Endothelial cell of umbilical vein (primary cell): ENCODE results near the gene DAPK2. TPM values are rescaled to one million over a fixed set of nuclear protein-coding genes. Genes with fewer than 3 reads are reported as not detected.

ENCODE experiments used
- BruUV-seq: library from RNA; stranded (reverse); fragments of 400-500 nt; replicated peaks from 2 replicates; lab custom pipeline; 2021; lab: Mats Ljungman, UMichigan
- CTCF ChIA-PET: fragments of 300-600, 350-600 bp; sonication (Branson Sonifier 250); formaldehyde crosslinking; loops from one replicate; lab custom pipeline; 2021; ENCODE audit warnings: antibody characterized with exemption, inconsistent platforms; lab: Charles Lee
- POLR2A ChIA-PET: fragments of 300-600, 350-600 bp; sonication (Branson Sonifier 250); formaldehyde crosslinking; loops from one replicate; lab custom pipeline; 2021; ENCODE audit warnings: antibody characterized with exemption, inconsistent platforms; lab: Charles Lee
- DNase-seq: peaks from one replicate; pipeline ENCODE4 v3.0.0-alpha.2; 2011; ENCODE audit warnings: low read depth, low spot score
- FAIRE-seq: peaks from 2 replicates; lab custom pipeline; 2011; peaks lifted over from hg19 to GRCh38; lab: Jason Lieb, UNC
- H2AFZ ChIP-seq: 2 replicates; pipeline ENCODE4 v1.6.0; 2012; ENCODE audit warnings: low read depth, low read length, control low read depth, inconsistent platforms
- H3K27ac ChIP-seq: 2 replicates; pipeline ENCODE4 v1.5.1; 2011; ENCODE audit warnings: low read depth, mild to moderate bottlenecking, control low read depth, low read length, moderate library complexity; ENCODE audit not compliant: insufficient read depth
- H3K27me3 ChIP-seq, 2 experiments: 2 replicates each; pipeline versions ENCODE4 v1.6.0 to v1.6.1; 2011; ENCODE audit warnings: low read length in 2 of 2, mixed read lengths in 1 of 2; ENCODE audit not compliant: control insufficient read depth in 2 of 2, insufficient read depth in 2 of 2
- H3K36me3 ChIP-seq, 2 experiments: 2 replicates in 1 of 2; 3 replicates in 1 of 2; pipeline ENCODE4 v1.5.1; 2011; ENCODE audit warnings: low read length in 2 of 2, mild to moderate bottlenecking in 1 of 2, moderate library complexity in 1 of 2; ENCODE audit not compliant: control insufficient read depth in 2 of 2, insufficient read depth in 2 of 2; ENCODE audit errors: extremely low read depth in 1 of 2
- H3K4me1 ChIP-seq: 3 replicates; pipeline ENCODE4 v1.5.1; 2011; ENCODE audit warnings: mild to moderate bottlenecking, low read length; ENCODE audit not compliant: control insufficient read depth, insufficient read depth; ENCODE audit errors: extremely low read depth
- H3K4me2 ChIP-seq: 2 replicates; pipeline ENCODE4 v1.6.1; 2011; ENCODE audit warnings: low read length, control low read depth, mixed read lengths; ENCODE audit not compliant: insufficient read depth
- H3K4me3 ChIP-seq, 3 experiments: fragments of 200-600 bp in 1 of 3; sonication (generic), shearing (Covaris generic) in 1 of 3; replicated peaks in 1 of 3; 2 replicates each; pipeline ENCODE4 v1.5.1; 2011 to 2016; ENCODE audit warnings: control low read depth in 3 of 3, low read length in 3 of 3, mild to moderate bottlenecking in 2 of 3, inconsistent platforms in 1 of 3, low read depth in 1 of 3, moderate library complexity in 1 of 3; ENCODE audit not compliant: insufficient read depth in 1 of 3
- H3K79me2 ChIP-seq: 2 replicates; pipeline ENCODE4 v1.6.0; 2012; ENCODE audit warnings: low read length, inconsistent platforms; ENCODE audit not compliant: control insufficient read depth, insufficient read depth
- H3K9ac ChIP-seq: replicated peaks from 2 replicates; pipeline ENCODE3; 2011; ENCODE audit warnings: low read length, control low read depth; ENCODE audit not compliant: insufficient read depth; ENCODE audit errors: extremely low read depth
- H3K9me1 ChIP-seq: replicated peaks from 3 replicates; pipeline ENCODE4 v1.6.0; 2011; ENCODE audit warnings: mild to moderate bottlenecking, low read length; ENCODE audit not compliant: control insufficient read depth, insufficient read depth; ENCODE audit errors: extremely low read depth
- H3K9me3 ChIP-seq: replicated peaks from 2 replicates; pipeline ENCODE4 v1.5.1; 2012; ENCODE audit warnings: low read length, inconsistent platforms; ENCODE audit not compliant: control insufficient read depth, insufficient read depth
- H4K20me1 ChIP-seq: replicated peaks from 2 replicates; pipeline ENCODE3; 2011; ENCODE audit warnings: mild to moderate bottlenecking, low read length; ENCODE audit not compliant: control insufficient read depth, insufficient read depth; ENCODE audit errors: extremely low read depth
- CTCF ChIP-seq, 2 donors: IDR thresholded peaks; 1 replicate in 1 of 2; 2 replicates in 1 of 2; pipeline ENCODE4 v1.5.1; 2011; ENCODE audit warnings: low read length in 2 of 2, mild to moderate bottlenecking in 2 of 2, moderate library complexity in 2 of 2, control low read depth in 1 of 2, inconsistent platforms in 1 of 2, low read depth in 1 of 2; ENCODE audit not compliant: insufficient read depth in 1 of 2; ENCODE audit errors: extremely low read depth in 1 of 2
- EZH2 ChIP-seq: IDR thresholded peaks from 2 replicates; pipeline ENCODE4 v1.6.1; 2012; ENCODE audit warnings: borderline replicate concordance, low read depth, mild to moderate bottlenecking, moderate library complexity, low read length, inconsistent platforms; ENCODE audit not compliant: severe bottlenecking
- FOS ChIP-seq: IDR thresholded peaks from 2 replicates; pipeline ENCODE4 v1.6.1; 2011; ENCODE audit warnings: mild to moderate bottlenecking, low read length, moderate library complexity, borderline replicate concordance; ENCODE audit not compliant: insufficient read depth
- GATA2 ChIP-seq: IDR thresholded peaks from 2 replicates; pipeline ENCODE4 v1.7.0; 2011; ENCODE audit warnings: low read depth, mild to moderate bottlenecking, moderate library complexity, mixed read lengths, low read length; ENCODE audit not compliant: insufficient read length, insufficient read depth
- JUN ChIP-seq: IDR thresholded peaks from 2 replicates; pipeline ENCODE4 v1.6.1; 2011; ENCODE audit warnings: borderline replicate concordance, low read depth; ENCODE audit not compliant: insufficient read length, insufficient read depth
- MAX ChIP-seq: IDR thresholded peaks from 2 replicates; pipeline ENCODE4 v1.6.1; 2011; ENCODE audit not compliant: insufficient read depth, insufficient read length
- MYC ChIP-seq: IDR thresholded peaks from one replicate; pipeline ENCODE4 v1.6.1; 2011; ENCODE audit warnings: mild to moderate bottlenecking, low read depth, low read length
- POLR2A ChIP-seq: IDR thresholded peaks from 2 replicates; pipeline ENCODE4 v1.6.1; 2012; ENCODE audit warnings: low read depth, mild to moderate bottlenecking, control low read depth, low read length
- POLR2AphosphoS5 ChIP-seq: IDR thresholded peaks from 2 replicates; pipeline ENCODE4 v1.6.1; 2012; ENCODE audit warnings: low read depth, mild to moderate bottlenecking, control low read depth, low read length, moderate library complexity; ENCODE audit not compliant: insufficient read depth
- dilution Hi-C: fragments of 300-500 bp; cut with MboI; formaldehyde crosslinking; loops from one replicate; pipeline ENCODE4 v1.15.0; 2019; ENCODE audit warnings: low sequenced_read_pairs; ENCODE audit not compliant: extremely low pct_ligation_motif_present
- intact Hi-C: fragments of 100-400 bp; cut with micrococcal nuclease; formaldehyde crosslinking; loops from one replicate; pipeline ENCODE4 v1.10.0; 2022
- polyA plus RNA-seq, 4 experiments: library from polyadenylated mRNA; depleted of rRNA in 3 of 4; stranded (reverse) in 3 of 4; unstranded in 1 of 4; fragments of >200 nt; gene quantifications; 2 replicates each; pipeline versions ENCODE4 v1.2.1 to v1.2.3, GENCODE V29; 2011 to 2012; ENCODE audit warnings: missing spikeins in 1 of 4
- total RNA-seq: library from RNA; stranded (reverse); gene quantifications from 2 replicates; pipeline ENCODE4 v1.2.3, GENCODE V29; 2021

Gene DAPK2
- total and polyA plus RNA-seq, 2 donors (not counting 3 experiments of a cell fraction or from before 2014, with no cell fraction given), result 2.8 to 6.7 TPM

GRCh38 chr15:63888146-63888545, 158.1 kb downstream of the DAPK2 start:
- Histone ChIP-seq H3K79me2 (no peaks in the 10 kb centered on the region), H3K4me2 (no peak overlapping the region), H3K4me3 (no peak overlapping the region), H3K9ac (no peak overlapping the region), H3K4me1 (no peaks in the 10 kb centered on the region), H4K20me1 (no peaks in the 10 kb centered on the region), H3K36me3 (no peaks in the 10 kb centered on the region), H3K9me1 (no peaks in the 10 kb centered on the region), H2AFZ (no peak overlapping the region), H3K27me3 (no peaks in the 10 kb centered on the region), H3K9me3 (no peaks in the 10 kb centered on the region), H3K27ac (no peak overlapping the region)
- no peak for DNase-seq
- no peak for TF ChIP-seq EZH2
- TF ChIP-seq CTCF (IDR thresholded peaks at IDR 0.05; ENCODE audit: extremely low read depth in 1 of 2, insufficient read depth in 1 of 2, low read depth in 1 of 2, low read length in 2 of 2), result no peak
- TF ChIP-seq JUN, result no peak
- TF ChIP-seq POLR2AphosphoS5, result no peak
- TF ChIP-seq MAX, result no peak
- no peak for TF ChIP-seq GATA2
- TF ChIP-seq MYC, result no peak
- no peak for TF ChIP-seq POLR2A
- no peak for TF ChIP-seq FOS
- POLR2A ChIA-PET, result no interaction called here
- CTCF ChIA-PET, result interaction anchor here (0.9 to 8.1 kb wide), 4 partner anchors 18 to 134 kb away, joined by 3 to 105 read pairs (median 32); no protein-coding TSS in a partner anchor
- intact Hi-C loops (no loop called here), dilution Hi-C loops (no loop called here)
- no TSS peak for BruUV-seq
- no peak for FAIRE-seq
